H9 (cell line): ENCODE results near the gene ANKRD44. TPM values are rescaled to one million over a fixed set of nuclear protein-coding genes. Genes with fewer than 3 reads are reported as not detected.

ENCODE experiments used
- DNase-seq: peaks from one replicate; pipeline ENCODE4 v3.0.0-alpha.2; 2017
- H2AFZ ChIP-seq: one replicate; pipeline ENCODE4 v1.6.1; 2013; ENCODE audit warnings: mild to moderate bottlenecking, low read length, control low read depth, moderate library complexity
- H2AK5ac ChIP-seq: 2 replicates; pipeline ENCODE4 v1.6.1; 2013; ENCODE audit warnings: low read length, control low read depth, mixed read lengths; ENCODE audit not compliant: insufficient read length
- H2BK120ac ChIP-seq: one replicate; pipeline ENCODE4 v1.6.1; 2013; ENCODE audit warnings: low read depth, mild to moderate bottlenecking, low read length, control low read depth, inconsistent platforms; ENCODE audit not compliant: poor library complexity, severe bottlenecking
- H2BK12ac ChIP-seq: 2 replicates; pipeline ENCODE4 v1.6.1; 2013; ENCODE audit warnings: low read length, control low read depth, mixed read lengths, low read depth; ENCODE audit not compliant: insufficient read length
- H2BK15ac ChIP-seq: 2 replicates; pipeline ENCODE4 v1.6.1; 2013; ENCODE audit warnings: low read depth, low read length, control low read depth
- H2BK20ac ChIP-seq: one replicate; pipeline ENCODE4 v1.6.1; 2013; ENCODE audit warnings: low read depth, mild to moderate bottlenecking, low read length, control low read depth, inconsistent platforms; ENCODE audit not compliant: poor library complexity, severe bottlenecking
- H2BK5ac ChIP-seq: 2 replicates; pipeline ENCODE4 v1.6.1; 2013; ENCODE audit warnings: low read length, control low read depth, mixed read lengths; ENCODE audit not compliant: insufficient read length
- H3K14ac ChIP-seq: 2 replicates; pipeline ENCODE4 v1.6.1; 2013; ENCODE audit warnings: low read length, control low read depth; ENCODE audit not compliant: insufficient read depth
- H3K18ac ChIP-seq: 2 replicates; pipeline ENCODE4 v1.6.1; 2013; ENCODE audit warnings: low read depth, mild to moderate bottlenecking, mixed read lengths, low read length, control low read depth; ENCODE audit not compliant: insufficient read length
- H3K23ac ChIP-seq: 2 replicates; pipeline ENCODE4 v1.6.1; 2013; ENCODE audit warnings: low read length, control low read depth, mixed read lengths, low read depth; ENCODE audit not compliant: insufficient read length
- H3K23me2 ChIP-seq: 2 replicates; pipeline ENCODE4 v1.6.1; 2013; ENCODE audit warnings: low read depth, mild to moderate bottlenecking, mixed read lengths, low read length, control low read depth; ENCODE audit not compliant: insufficient read length, poor library complexity, severe bottlenecking
- H3K27ac ChIP-seq: 2 replicates; pipeline ENCODE4 v1.5.1; 2013; ENCODE audit warnings: low read length, control low read depth, mixed read lengths, low read depth; ENCODE audit not compliant: insufficient read length
- H3K27me3 ChIP-seq: 2 replicates; pipeline ENCODE4 v1.6.1; 2013; ENCODE audit warnings: low read length, control low read depth, inconsistent platforms; ENCODE audit not compliant: insufficient read depth
- H3K4ac ChIP-seq: 2 replicates; pipeline ENCODE4 v1.6.1; 2013; ENCODE audit warnings: low read depth, mild to moderate bottlenecking, control low read depth, inconsistent platforms, low read length, moderate library complexity
- H3K4me1 ChIP-seq: 2 replicates; pipeline ENCODE4 v1.6.1; 2013; ENCODE audit warnings: low read length, control low read depth, inconsistent platforms; ENCODE audit not compliant: insufficient read depth
- H3K4me2 ChIP-seq: 2 replicates; pipeline ENCODE4 v1.6.1; 2013; ENCODE audit warnings: low read length, control low read depth, mixed read lengths; ENCODE audit not compliant: insufficient read length, insufficient read depth
- H3K56ac ChIP-seq: 2 replicates; pipeline ENCODE4 v1.6.1; 2013; ENCODE audit warnings: low read depth, mild to moderate bottlenecking, mixed read lengths, low read length, control low read depth; ENCODE audit not compliant: insufficient read length
- H3K79me1 ChIP-seq: 2 replicates; pipeline ENCODE4 v1.6.1; 2013; ENCODE audit warnings: low read depth, mild to moderate bottlenecking, moderate library complexity, low read length, control low read depth, inconsistent platforms; ENCODE audit not compliant: insufficient read depth, poor library complexity, severe bottlenecking
- H3K79me2 ChIP-seq: 2 replicates; pipeline ENCODE4 v1.6.1; 2013; ENCODE audit warnings: low read length, control low read depth, inconsistent platforms; ENCODE audit not compliant: insufficient read depth
- H3K9ac ChIP-seq: 2 replicates; pipeline ENCODE4 v1.6.1; 2013; ENCODE audit warnings: low read length, control low read depth, mixed read lengths; ENCODE audit not compliant: insufficient read length; ENCODE audit errors: extremely low read depth
- H3K9me3 ChIP-seq: one replicate; pipeline ENCODE4 v1.6.1; 2013; ENCODE audit warnings: low read depth, low read length, inconsistent platforms; ENCODE audit not compliant: control insufficient read depth
- H3T11ph ChIP-seq: one replicate; pipeline ENCODE4 v1.6.1; 2013; ENCODE audit warnings: mild to moderate bottlenecking, low read length, control low read depth, inconsistent platforms
- H4K20me1 ChIP-seq: one replicate; pipeline ENCODE4 v1.6.1; 2013; ENCODE audit not compliant: control insufficient read depth, insufficient read length, insufficient read depth
- H4K5ac ChIP-seq: 2 replicates; pipeline ENCODE4 v1.6.1; 2013; ENCODE audit warnings: low read depth, mild to moderate bottlenecking, mixed read lengths, low read length, control low read depth; ENCODE audit not compliant: insufficient read length
- H4K8ac ChIP-seq: replicated peaks from 2 replicates; pipeline ENCODE4 v1.6.1; 2013; ENCODE audit warnings: low read length, control low read depth, mixed read lengths, low read depth; ENCODE audit not compliant: insufficient read length
- H4K91ac ChIP-seq: 2 replicates; pipeline ENCODE4 v1.6.1; 2013; ENCODE audit warnings: low read depth, mild to moderate bottlenecking, moderate library complexity, mixed read lengths, low read length, control low read depth; ENCODE audit not compliant: insufficient read length
- H3K27ac Mint-ChIP-seq, 3 experiments: 2 replicates in 2 of 3; 3 replicates in 1 of 3; pipeline ENCODE4 v1.8.0; 2020 to 2021; ENCODE audit warnings: mixed read lengths in 3 of 3, mild to moderate bottlenecking in 1 of 3, moderate library complexity in 1 of 3
- H3K27me3 Mint-ChIP-seq: 2 replicates; pipeline ENCODE4 v1.8.0; 2021; ENCODE audit warnings: low read depth, mild to moderate bottlenecking, moderate library complexity, mixed read lengths
- H3K36me3 Mint-ChIP-seq, 3 experiments: 2 replicates in 2 of 3; 3 replicates in 1 of 3; pipeline ENCODE4 v1.8.0; 2020 to 2021; ENCODE audit warnings: low read depth in 3 of 3, mixed read lengths in 3 of 3; ENCODE audit not compliant: insufficient read depth in 1 of 3
- H3K4me1 Mint-ChIP-seq, 2 experiments: 2 replicates each; pipeline ENCODE4 v1.8.0; 2020; ENCODE audit warnings: mixed read lengths in 2 of 2
- H3K4me3 Mint-ChIP-seq, 2 experiments: 2 replicates in 1 of 2; 3 replicates in 1 of 2; pipeline ENCODE4 v1.8.0; 2020 to 2021; ENCODE audit warnings: mild to moderate bottlenecking in 2 of 2, mixed read lengths in 2 of 2, moderate library complexity in 1 of 2
- H3K9me3 Mint-ChIP-seq, 2 experiments: 2 replicates in 1 of 2; 3 replicates in 1 of 2; pipeline ENCODE4 v1.8.0; 2020; ENCODE audit warnings: mild to moderate bottlenecking in 2 of 2, mixed read lengths in 2 of 2, moderate library complexity in 1 of 2
- WGBS: extraction: QIAGEN DNeasy Blood & Tissue Kit; methylation state at CpG from one replicate; pipeline ENCODE4 v1.1.7; 2013; ENCODE audit warnings: missing lambda C conversion rate, low lambda C conversion rate, mixed read lengths; ENCODE audit not compliant: insufficient read length; ENCODE audit errors: extremely low coverage; 5-methylcytosine and 5-hydroxymethylcytosine counted together
- total RNA-seq: library from RNA; stranded (reverse); gene quantifications from 2 replicates; pipeline ENCODE4 v1.2.1, GENCODE V29; 2021
- TF ChIP-seq, protein P1 (sequence below): fragments of 200-600 bp; sonication (generic); conservative IDR thresholded peaks from 3 replicates; pipeline ENCODE4 v1.8.0; 2021; ENCODE audit warnings: antibody characterized with exemption, mild to moderate bottlenecking

ANKRD44 gene
- total RNA-seq, 1 experiment from 2014 or later = 1.9 TPM

DNA sequence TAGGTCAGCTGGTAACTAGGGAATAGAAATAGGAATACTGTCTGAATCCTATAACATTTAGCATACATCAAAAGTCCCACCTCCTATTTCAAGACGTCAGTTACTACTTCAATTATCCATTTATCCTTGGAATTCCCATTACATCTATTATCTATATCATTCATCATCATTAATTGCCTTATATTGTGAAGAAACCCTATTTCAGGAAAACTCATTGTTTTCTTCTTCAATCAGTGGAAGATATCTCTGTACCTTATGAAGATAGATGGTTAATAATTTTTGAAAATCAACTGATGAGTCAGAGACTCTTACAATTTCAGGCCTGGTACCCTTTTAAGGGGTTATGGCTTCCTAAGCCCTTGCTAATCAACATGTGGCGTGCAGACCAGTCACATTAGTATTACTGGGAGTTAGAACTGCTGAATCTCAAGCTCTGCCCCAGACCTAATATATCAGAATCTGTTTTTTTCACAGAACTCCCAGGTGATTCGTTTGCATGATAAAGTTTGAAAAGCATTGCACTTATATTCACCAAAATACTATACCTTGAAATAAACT, 314.7 kb downstream of the ANKRD44 start:
- H4K5ac ChIP-seq = no peak overlapping the region
- no peak for DNase-seq
- no peak overlapping the region for H3K23ac ChIP-seq
- H4K8ac ChIP-seq = no peak overlapping the region
- no peak overlapping the region for H2AFZ ChIP-seq
- H2BK120ac ChIP-seq = no peak overlapping the region
- H3K79me1 ChIP-seq = no peaks in the 10 kb centered on the region
- no peaks in the 10 kb centered on the region for H3K9me3 Mint-ChIP-seq
- H3T11ph ChIP-seq = no peak overlapping the region
- no peak overlapping the region for H3K9ac ChIP-seq
- H4K20me1 ChIP-seq = no peaks in the 10 kb centered on the region
- no peaks in the 10 kb centered on the region for H3K4me1 ChIP-seq
- H3K4me2 ChIP-seq = no peak overlapping the region
- no peak overlapping the region for H2BK20ac ChIP-seq
- no peak overlapping the region for H2BK5ac ChIP-seq
- H3K56ac ChIP-seq = no peak overlapping the region
- no peak overlapping the region for H2BK12ac ChIP-seq
- WGBS = 100% methylated on average over 1 of the region's 3 CpGs
- no peak overlapping the region for H3K4ac ChIP-seq
- peaks cover 0 to 2% of the 10 kb centered on the region in 2 experiments; a peak in 1 of 4 replicates for H3K4me1 Mint-ChIP-seq
- TF ChIP-seq, protein P1, sequence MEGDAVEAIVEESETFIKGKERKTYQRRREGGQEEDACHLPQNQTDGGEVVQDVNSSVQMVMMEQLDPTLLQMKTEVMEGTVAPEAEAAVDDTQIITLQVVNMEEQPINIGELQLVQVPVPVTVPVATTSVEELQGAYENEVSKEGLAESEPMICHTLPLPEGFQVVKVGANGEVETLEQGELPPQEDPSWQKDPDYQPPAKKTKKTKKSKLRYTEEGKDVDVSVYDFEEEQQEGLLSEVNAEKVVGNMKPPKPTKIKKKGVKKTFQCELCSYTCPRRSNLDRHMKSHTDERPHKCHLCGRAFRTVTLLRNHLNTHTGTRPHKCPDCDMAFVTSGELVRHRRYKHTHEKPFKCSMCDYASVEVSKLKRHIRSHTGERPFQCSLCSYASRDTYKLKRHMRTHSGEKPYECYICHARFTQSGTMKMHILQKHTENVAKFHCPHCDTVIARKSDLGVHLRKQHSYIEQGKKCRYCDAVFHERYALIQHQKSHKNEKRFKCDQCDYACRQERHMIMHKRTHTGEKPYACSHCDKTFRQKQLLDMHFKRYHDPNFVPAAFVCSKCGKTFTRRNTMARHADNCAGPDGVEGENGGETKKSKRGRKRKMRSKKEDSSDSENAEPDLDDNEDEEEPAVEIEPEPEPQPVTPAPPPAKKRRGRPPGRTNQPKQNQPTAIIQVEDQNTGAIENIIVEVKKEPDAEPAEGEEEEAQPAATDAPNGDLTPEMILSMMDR = no peak
- no peak overlapping the region for H2BK15ac ChIP-seq
- no peaks in the 10 kb centered on the region for H3K9me3 ChIP-seq
- H3K27me3 Mint-ChIP-seq = no peaks in the 10 kb centered on the region; the same call in 1 of the 2 replicates
- no peak overlapping the region for H3K27ac ChIP-seq
- no peak overlapping the region for H3K4me3 Mint-ChIP-seq
- H4K91ac ChIP-seq = no peak overlapping the region
- H3K23me2 ChIP-seq = no peaks in the 10 kb centered on the region
- H3K14ac ChIP-seq = no peak overlapping the region
- no peak overlapping the region for H3K18ac ChIP-seq
- no peak overlapping the region for H3K27ac Mint-ChIP-seq
- H3K27me3 ChIP-seq = no peaks in the 10 kb centered on the region
- no peaks in the 10 kb centered on the region for H3K79me2 ChIP-seq
- H3K36me3 Mint-ChIP-seq = no peaks in the 10 kb centered on the region
- H2AK5ac ChIP-seq = no peak overlapping the region
